Cortex of kidney (tissue), 1 donor: Measurements from ENCODE around the gene RPL4.
A peak's percentile ranks its signal among the peaks of the same experiment; 100 is the strongest.
"Not testable (repeated sequence)": the region's sequence is repeated elsewhere in the genome, so short reads cannot be mapped to it uniquely, and the experiment has no call there.

ENCODE experiments used
- DNase-seq: peaks from one replicate; lab custom pipeline; 2025; lab: John Stamatoyannopoulos, UW

Gene RPL4

DNA sequence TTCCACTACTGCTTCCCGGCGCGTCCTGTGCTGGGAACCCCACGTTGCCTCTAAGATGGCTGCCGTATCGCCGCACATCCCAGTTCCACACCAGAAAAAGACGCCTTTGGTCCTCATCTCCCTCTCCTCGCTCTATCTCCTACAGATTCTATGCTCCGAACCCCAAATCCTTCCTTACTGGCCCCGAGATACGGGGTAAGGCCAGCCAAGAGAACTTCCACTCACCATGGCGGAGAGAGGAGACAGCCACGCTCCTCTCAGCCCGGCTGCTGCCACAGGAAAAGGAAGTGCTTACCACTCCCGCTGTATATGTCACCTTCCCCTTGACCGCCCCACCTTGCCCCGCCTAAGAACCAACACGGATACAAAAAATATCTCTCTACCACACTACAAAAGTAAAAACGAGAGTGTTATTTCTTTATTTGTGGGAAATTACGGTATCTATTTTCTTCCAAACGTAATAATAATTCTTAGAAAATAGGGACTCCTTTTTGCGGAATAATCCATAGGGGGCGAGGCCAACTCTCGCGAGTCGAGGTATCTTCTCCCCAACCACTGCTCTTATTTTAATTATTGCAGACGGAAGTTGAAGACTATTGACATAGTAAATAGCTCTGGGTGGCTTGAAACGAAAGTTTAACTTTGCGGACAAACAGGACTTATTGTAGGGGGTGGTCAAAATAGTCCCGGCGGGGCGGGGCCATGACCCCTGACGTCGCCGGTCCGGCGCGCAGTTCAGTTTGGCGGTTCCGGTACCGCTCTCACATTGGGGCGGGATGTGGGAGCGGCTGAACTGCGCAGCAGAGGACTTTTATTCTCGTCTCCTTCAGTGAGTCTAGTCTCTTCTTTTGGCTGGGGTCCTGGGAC lies at the start of gene RPL4, which contains the start of gene ZWILCH:
RPL4 (minus strand) TSS at position 293 of the 867 bp plus-strand sequence; CDS start at position 228, 65 bp downstream.
ZWILCH (plus strand) TSS at position 764 of the 867 bp plus-strand sequence; CDS start at position 777, 13 bp downstream.
- no peak for DNase-seq

DNA sequence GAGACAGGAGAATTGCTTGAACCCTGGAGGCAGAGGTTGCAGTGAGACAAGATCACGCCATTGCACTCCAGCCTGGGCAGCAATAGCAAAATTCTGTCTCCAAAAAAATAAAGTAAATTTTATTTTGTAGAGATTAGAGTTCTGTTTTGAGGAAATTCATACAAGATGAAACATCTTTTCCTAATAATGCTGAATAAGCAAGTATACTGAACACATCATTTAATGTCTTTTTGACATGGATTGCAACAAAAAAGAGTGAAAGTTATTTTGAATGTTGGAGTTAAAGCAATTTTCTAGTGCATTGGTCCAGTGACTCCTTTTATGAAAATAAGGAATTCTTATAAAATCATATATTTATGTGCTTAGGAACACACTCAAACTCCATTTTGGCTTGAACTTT lies 40.6 kb upstream of the RPL4 start:
- DNase-seq, result no peak

DNA sequence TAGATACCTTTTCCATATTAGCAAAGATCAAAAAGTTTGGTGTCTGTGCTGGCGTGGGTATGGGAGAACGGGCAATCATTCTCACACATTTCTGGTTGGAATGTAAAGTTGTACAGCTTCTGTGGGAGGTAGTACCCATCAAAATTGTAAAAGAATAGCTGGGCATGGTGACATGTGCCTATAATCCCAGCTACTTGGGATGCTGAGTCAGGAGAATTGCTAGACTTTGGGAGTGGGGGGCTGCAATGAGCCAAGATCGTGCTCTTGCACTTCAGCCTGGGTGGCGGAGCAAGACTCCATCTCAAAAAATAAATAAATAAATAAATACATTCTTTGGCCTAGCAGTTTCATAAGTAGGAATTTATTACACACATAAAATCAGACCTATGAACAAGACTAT lies 38.2 kb upstream of the RPL4 start:
- DNase-seq, result no peak

DNA sequence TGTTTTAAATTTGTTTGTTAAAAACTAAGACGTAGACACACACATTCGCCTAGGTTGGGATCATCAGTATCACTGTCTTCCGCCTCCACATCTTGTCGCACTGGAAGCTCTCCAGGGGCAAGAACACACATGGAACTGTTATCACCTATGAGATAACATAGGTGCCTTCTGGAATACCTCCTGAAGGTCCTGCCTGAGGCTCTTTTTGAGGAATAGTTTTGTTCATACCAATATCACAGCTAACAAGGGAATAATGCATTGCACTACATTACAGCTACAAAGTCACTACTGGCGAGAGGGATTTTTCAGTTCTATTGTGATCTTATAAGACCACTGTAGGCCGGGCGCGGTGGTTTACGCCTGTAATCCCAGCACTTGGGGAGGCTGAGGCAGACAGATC lies 30.4 kb upstream of the RPL4 start:
- DNase-seq, result no peak

DNA sequence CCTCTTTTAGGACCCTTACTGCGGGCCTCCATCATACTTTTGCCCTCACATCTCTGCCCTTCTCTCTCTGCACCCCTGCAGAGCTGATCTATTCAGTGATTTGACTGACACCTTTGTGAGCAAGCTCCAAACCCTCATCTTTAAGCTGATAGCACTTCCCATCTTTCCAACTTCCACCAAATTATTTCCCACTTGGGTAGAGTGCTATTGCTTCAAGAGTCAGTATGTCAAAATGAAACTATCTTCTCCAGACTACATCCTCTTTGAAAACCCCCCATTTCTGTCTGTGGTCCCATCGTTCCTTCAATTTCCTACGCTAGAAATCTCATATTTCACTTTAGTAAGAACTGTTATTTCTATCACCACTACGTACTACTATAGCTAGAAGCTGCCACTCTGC lies 20.2 kb upstream of the RPL4 start:
- DNase-seq, result no peak

DNA sequence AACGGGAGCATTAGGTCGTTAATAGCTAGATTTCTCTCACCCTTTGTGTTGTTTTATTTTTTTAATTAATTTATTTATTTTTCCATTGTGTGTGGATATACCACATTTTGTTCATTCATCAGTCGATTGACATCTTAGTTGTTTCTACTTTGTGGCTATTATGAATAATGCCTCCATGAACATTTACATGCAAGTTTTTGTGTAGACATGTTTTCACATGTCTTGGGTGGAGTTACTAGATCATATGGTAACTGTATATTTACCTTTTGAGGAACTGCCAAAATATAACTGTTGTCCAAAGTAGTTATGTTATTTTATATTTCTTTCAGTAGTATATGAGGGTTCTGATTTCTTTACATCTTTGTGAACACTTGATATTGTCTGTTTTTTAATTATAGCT lies 19.3 kb upstream of the RPL4 start:
- no peak for DNase-seq

DNA sequence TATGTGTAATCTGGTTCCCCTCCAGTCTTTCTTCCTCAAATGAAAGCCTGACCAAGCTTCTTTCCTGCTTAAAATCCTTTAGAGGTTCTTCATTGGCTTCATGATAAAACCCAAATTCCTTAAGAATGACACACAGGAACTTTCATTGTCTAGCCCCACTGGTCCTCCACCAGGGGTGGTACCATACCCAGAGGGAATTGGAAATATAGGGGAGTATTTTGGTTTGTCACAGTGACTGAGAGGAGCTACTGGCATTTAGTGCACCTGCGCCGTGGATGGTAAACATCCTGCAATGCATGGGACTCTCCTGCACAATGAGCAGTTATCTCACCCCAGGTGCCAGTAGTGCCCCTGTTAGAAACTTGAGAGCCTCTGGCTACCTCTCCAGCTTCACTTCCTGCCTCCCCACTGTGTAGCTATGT lies 11.3 kb upstream of the RPL4 start:
- no peak for DNase-seq

DNA sequence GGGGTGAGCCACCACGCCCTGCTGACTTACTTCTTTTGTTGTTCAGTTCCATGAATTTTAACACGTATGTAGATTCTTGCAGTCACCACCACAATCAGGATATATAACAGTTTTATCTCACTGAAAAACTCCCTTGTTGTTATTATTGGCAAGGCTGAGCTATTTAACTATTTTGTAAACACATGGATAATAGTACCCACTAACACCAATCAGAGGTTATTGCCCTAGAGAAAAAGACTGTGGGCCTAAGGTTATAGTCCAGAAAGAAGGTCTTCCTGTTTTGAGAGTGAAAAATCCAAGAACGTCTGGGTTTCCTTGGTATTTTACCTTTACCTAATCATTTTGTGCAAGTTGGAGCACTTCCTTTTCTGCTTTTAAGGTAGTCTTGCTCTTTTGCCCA lies 9.9 kb upstream of the RPL4 start:
- no peak for DNase-seq

DNA sequence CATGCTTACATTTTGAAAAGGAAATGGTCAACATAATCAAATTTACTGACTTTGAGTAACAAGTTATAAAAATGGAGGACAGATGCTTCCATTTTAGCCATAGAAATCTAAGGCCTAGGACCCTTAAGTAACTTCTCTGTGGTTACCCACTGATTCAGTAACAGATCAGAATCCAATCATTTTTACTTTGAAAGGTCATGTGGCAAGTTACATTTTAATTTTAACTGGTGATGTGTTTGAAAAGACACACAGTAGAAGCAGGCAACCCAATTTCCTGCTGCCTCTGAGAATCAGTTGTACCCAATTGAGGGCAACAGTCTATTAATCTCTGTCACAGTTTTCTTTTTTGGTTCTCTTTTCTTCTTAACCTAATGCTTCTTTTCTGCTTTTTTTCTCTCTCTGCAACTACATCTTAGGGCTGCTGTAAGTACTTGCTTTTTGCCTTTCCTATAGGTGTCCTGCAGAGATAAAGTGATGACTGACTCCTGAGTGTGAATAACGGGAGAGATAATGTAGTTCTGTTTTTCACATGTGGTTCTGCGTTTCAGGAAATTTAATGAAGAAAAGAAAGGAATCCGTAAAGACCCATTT lies 3.7 kb upstream of the RPL4 start:
- DNase-seq, result no peak

DNA sequence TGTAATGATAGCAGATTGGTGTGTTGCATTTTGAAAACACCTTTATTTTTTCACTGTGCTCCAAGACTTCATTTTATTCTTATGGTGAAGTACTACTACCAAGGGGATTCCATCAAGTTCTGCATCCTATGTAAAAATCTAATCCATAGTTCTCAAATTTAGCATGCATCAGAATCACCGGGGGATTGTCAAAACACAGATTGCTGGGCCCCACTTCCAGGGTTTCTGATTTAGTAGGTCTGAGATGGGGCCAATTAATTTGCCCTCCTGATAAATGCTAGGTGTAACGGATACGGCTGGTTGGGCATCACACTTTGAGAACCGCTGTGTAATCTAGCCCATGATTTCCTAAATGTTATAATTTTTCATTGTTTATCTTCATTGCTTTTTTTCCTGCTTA lies 1.2 kb upstream of the RPL4 start:
- DNase-seq, result no peak

DNA sequence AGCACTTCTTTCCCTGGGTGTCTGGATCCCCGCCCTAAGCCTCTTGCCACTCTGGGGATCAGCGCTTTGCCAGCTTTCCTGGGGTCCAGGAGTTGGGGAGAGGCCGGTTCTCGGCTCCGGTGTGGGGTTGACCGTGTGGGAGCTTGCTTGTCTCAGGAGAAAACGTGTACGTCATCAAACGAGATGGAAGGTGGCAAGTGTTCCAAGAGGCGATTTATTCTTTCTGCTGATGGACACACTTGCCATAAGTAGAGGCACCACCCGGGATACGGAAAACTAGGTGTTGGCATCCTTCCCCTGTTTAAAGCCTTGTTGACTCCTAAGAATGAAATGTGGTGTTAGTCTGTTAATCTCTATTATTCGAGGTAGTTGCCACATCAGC lies 766 bp upstream of the RPL4 start:
- no peak for DNase-seq

DNA sequence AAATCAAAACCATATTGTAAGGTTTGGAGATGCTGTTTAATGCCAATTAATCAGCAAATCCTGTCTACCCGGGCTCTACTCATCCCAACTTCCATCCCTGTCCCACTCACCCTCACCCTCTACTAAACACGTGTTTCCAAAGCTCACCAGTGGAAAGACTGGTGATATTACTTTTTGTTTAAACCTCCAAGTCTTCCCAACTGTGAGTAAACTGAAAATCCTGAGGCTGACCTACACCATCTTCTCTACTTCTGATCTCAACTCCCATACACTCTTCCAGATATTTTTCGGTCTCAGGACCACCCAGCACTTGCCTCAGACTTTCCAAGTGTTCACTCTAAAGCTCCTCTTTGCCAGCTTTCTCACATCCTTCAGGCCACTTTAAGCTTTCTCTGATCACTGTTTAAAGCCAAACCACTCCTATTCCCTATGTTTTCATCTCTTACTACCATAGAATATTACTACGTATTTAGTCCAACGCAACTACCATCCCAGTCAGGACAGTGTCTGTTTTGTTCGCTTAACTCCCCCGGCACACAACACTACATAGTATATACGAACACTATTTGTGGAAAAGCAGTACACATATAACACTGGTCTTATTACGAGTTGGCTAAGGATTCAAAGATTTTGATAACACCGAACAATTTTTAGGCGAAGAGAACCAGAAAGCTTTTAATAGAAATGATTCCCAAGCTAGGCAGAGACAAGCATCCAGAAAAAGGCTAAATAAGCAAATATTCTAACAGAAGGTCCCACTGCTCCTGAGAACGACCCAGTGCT lies 684 bp downstream of the RPL4 start:
- DNase-seq, result no peak

DNA sequence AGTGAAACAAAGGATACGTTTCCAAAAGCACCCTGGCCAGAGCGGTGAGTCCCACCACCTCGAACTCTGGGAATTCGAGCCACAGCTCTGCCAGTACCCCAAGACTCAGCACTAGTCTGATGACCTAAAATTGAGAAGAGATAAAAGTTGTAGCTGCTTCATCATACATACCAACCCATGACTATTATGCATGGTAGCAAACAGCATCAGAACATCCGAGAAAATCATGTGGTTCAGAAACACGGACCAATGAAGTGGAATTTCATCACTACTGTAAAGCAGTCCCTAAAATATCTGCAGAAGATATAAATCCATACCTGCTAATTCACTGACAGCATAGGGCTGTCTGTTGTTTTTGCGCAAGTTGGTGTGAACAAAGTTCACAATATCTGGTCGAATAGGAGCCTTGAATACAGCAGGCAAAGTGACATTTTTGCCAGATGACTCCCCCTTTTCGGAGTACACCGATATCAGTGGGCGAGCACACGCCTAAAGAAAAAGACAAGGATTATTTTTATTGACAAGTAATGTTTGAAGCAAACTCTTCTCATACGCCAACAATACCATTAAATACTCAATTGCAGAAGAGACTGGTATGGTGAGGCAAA lies 1.5 kb downstream of the RPL4 start:
- not testable (repeated sequence) for DNase-seq

DNA sequence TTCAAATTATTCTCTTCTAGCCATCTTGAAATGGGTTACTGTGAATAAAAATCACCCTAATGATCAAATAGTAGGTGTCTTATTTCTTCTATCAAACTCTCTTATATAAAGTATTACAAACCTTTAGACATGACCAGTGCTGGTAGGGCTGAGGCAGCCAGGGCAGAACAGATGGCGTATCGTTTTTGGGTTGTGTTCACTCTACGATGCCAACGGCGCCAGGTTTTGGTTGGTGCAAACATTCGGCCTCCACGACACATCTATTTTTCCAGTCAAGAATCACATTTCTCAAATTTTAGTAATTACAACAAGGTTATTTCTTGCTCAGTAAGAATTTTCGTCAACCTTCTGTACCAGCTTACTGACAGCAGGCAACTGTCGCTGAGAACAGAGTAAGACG lies 2.2 kb downstream of the RPL4 start:
- DNase-seq, result no peak

DNA sequence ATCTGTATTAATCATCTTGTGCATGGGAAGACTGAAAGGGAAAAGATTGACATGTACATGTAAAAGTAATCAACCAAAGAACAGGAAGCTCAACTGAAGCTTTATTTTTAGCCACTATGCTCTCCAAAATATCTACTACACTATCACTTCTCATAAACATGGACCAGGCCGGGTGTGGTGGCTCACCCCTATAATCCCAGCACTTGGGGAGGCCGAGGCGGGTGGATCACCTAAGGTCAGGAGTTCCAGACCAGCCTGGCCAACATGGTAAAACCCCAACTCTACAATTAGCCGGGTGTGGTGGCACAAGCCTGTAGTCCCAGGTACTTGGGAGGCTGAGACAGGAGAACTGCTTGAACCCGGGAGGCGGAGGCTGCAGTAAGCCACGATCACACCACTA lies 4.3 kb downstream of the RPL4 start:
- not testable (repeated sequence) for DNase-seq

DNA sequence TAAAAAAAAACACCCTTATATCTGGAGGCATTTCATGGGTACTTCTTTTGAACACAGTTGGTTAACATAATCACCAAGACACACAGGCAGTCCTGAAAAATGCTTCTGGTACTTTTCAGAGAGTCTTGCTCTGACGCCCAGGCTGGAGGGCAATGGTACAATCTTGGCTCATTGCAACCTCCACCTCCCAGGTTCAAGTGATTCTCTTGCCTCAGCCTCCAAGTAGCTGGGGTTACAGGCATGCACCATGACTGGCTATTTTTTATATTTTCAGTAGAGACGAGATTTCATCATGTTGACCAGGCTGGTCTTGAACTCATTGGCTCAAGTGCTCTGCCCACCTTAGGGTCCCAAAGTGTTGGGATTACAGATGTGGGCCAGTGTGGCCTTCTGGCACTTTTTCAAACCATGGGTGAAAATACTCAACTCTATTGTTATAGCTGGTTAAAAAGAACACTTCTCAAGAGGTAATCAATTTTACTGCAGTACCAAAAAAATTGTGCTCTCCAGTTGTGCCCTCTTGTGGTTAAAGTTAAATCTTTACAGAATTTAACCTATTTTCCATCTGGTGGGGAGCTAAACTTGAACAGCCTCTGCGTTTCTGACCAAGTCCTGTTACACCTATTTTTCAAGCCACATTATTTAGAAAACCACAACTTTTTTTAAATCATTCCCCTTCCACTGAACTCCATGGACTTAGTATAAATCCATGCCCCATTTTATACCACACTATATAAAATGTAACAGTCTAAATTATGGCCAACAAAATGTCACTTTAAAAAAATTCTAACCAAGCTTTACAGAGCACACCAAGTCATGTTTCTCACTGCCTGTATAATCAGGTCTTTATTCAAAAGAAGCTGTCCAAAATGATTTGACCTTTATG lies 5.9 kb downstream of the RPL4 start:
- DNase-seq, result no peak

DNA sequence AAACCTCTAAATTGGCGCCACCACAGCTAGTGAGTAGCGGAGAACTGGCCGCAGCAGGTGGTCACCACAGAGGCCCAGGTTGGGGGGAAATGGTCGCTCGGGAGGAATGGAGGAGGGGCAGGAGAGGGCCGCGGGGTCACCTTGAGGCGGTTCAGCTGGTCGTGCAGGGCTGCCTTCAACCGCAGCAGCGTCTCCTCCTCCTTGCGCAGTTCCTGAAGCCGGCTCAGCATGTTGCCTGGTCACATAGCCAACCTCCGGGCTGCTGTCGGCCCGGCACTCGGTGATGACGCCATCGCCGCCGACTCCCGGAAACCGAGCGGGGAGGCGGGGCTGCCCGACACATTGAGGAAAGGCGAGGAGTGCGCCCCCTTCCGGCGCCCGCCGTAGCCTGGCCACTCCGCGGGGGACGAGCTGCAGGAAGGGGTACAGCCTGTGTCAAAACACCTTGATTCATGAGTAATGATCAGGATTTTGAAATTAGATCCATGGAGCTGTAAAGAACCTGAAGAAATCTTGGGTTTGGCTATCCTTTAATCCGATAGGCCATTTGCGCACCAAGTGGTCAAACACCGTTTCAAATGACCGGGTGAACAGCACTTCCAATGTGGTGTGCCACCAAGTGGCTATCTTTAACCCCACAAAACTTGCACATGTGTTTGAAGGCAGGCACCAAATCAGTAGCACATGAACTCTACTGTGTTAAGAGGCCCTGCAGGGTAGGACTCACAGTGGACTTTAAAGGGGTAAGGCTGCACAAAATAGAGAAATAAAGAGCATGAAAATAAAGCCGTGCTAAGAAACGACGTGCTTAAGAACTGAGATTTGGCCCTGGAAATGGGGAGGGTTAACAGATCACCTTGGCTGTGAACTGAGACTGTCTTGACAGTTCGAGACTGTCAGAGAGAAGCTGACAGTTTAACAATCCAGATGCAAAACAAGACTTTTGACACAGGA lies 6.9 kb downstream of the RPL4 start, which contains the start of gene SNAPC5:
SNAPC5 (minus strand) TSS at position 261 of the 954 bp plus-strand sequence; CDS start at position 230, 31 bp downstream.
- peak; percentile 91 for DNase-seq

DNA sequence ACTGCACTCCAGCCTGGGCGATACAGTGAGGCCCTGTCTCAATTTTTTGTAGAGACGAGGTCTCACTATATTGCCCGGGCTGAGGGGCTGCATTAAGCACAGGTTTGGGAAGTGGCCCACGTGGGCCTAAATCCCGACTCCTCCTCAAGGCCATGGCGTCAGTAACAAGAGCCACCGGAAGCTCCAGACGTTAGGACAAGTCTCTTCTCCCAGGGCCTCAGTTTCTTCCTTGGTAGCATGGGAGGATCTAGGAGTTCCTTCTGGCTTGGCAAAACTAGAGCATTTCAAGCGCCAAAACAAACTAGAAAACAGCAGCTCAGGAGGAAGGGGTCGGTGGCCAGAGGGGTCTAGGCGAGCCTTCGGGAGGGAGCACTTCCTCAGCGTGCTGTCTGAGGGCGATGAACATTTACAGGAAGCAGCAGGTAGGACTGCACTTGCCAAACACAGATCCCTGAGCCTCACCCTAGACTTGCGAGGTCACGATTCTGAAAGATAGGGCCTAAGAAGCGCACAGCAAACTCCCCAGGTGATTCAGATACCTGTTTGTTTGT lies 7.6 kb downstream of the RPL4 start:
- no peak for DNase-seq

DNA sequence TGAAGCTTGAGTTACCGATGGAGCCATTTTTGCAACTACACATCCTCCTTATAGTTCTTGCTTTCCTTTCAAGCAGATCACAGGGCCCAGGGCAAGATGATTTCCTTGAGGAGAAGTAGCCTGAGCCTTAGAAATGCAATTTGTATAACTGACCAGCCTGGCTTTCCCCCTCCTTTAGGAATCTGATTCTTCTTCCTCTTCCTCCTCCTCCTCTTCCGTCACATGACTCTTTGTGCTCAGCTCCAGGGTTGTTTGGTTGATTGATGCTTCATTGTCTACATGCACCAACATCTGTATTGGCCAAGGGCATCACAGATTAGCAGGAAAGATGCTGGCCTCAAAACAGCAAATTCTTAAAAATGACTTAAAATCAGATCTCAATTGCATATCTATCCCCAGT lies 10.4 kb downstream of the RPL4 start:
- DNase-seq, result no peak

DNA sequence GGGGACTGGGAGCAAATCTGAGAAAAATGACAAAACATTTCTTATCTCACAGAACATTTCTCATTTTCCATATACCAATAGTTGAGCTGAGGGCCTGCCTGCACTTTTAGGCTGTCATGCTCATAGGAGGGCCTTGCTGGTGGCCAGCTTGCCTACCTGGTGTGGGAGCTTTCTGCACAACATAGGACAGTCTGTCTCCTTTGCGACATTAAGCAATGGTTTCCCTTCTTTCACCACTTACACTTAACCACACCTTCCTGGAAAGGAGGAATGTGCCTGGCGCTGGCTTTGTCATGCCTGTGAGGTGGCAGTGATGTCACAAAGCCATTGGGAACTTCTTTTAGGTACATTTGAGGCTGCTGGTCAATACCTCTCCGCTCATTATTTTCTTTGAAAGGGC lies 12.8 kb downstream of the RPL4 start:
- no peak for DNase-seq
